Activated T-helper 17 cell treated with anti-CD3 and anti-CD28 coated beads, Interleukin-2, amount 50 U/mL, for 72 hours (primary cell): ENCODE data around the gene PTGS2. TPM values are rescaled to one million over a fixed set of nuclear protein-coding genes. Genes with fewer than 3 reads are reported as not detected.
"Not testable (repeated sequence)": the region's sequence is repeated elsewhere in the genome, so short reads cannot be mapped to it uniquely, and the experiment has no call there.

Experiments used
- ATAC-seq: fragments of 150-1000 bp; cut with Tn5 transposase; replicated peaks from 2 replicates; pipeline ENCODE4 v1.10.0; 2021; ENCODE audit warnings: mild to moderate bottlenecking, moderate library complexity
- H3K27ac Mint-ChIP-seq: one replicate; pipeline ENCODE4 v1.8.0; 2022; ENCODE audit warnings: mixed read lengths
- H3K27me3 Mint-ChIP-seq: one replicate; pipeline ENCODE4 v1.8.0; 2022; ENCODE audit warnings: mixed read lengths
- H3K36me3 Mint-ChIP-seq: one replicate; pipeline ENCODE4 v1.8.0; 2022; ENCODE audit warnings: low read depth, mild to moderate bottlenecking, mixed read lengths
- H3K4me1 Mint-ChIP-seq: one replicate; pipeline ENCODE4 v1.8.0; 2022; ENCODE audit warnings: mixed read lengths
- H3K4me3 Mint-ChIP-seq: one replicate; pipeline ENCODE4 v1.8.0; 2022; ENCODE audit warnings: mild to moderate bottlenecking, mixed read lengths
- H3K9me3 Mint-ChIP-seq: one replicate; pipeline ENCODE4 v1.8.0; 2022; ENCODE audit warnings: mixed read lengths
- total RNA-seq, 2 donors: library from RNA; stranded (reverse); gene quantifications; one replicate each; pipeline ENCODE4 v1.2.3, GENCODE V29; 2022

PTGS2 gene
- total RNA-seq, 2 donors from 2014 or later: 0.17 to 1.1 TPM

DNA sequence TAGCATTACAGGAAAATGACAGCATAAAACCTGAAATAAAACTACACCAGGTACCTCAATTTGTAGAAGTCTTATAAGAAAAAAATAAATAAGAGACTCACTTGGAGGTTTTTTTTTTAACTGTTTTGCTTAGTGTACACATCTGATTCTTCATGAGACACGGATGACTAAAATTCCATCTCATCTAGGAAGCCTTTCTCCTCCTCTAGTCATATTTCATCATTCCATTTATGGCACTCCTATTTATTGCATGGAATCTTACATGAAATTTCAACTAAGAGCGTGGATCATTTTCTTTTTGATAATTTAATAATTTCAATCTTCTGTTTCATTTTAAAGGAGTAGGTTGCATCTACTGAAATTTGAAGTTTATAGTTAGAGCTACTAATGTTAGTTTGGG, 1.6 kb upstream of the PTGS2 start:
- peaks cover 55% of the 10 kb centered on the region for H3K27me3 Mint-ChIP-seq
- H3K27ac Mint-ChIP-seq: no peak overlapping the region
- no peaks in the 10 kb centered on the region for H3K36me3 Mint-ChIP-seq
- H3K4me1 Mint-ChIP-seq: peaks cover 4% of the 10 kb centered on the region
- H3K4me3 Mint-ChIP-seq: no peak overlapping the region
- peaks cover 3% of the 10 kb centered on the region for H3K9me3 Mint-ChIP-seq
- ATAC-seq: no peak

DNA sequence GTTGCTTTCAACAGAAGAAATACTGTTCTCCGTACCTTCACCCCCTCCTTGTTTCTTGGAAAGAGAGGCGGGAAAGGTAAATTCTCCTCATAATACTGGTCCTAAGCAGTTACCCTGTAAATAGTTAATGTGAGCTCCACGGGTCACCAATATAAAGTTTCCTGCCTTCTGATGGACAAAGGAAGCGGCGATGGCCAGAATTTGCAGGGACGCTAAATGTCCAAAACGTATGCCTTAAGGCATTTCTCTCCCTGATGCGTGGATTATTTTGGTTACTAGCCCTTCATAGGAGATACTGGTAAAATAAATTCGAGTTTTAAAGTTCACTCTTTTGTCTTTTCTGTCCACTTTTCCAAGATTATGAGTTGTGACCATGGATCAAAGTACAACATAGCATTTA, 898 bp upstream of the PTGS2 start:
- H3K36me3 Mint-ChIP-seq: no peaks in the 10 kb centered on the region
- ATAC-seq: no peak
- H3K9me3 Mint-ChIP-seq: no peaks in the 10 kb centered on the region
- peaks cover 4% of the 10 kb centered on the region for H3K4me1 Mint-ChIP-seq
- peaks cover 58% of the 10 kb centered on the region for H3K27me3 Mint-ChIP-seq
- H3K27ac Mint-ChIP-seq: no peak overlapping the region
- peak overlapping the region; percentile 68 for H3K4me3 Mint-ChIP-seq

DNA sequence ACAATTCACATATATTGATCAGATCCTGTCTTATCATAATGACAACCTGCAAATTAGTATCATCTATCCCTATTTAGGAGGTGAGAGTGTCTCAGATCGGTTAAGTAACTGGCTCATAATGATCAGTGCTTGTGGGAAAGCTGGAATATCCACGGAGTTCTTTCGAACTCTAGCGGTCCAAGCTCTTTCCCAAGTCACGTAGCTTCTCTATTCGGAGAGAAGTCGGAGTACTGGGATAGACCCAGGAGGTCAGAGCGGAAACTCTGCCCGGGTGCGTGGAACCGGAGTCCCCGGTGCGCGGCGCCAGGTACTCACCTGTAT, 339 bp downstream of the PTGS2 start:
- Mint-ChIP-seq H3K27me3 (peaks cover 57% of the 10 kb centered on the region), H3K36me3 (no peaks in the 10 kb centered on the region), H3K9me3 (no peaks in the 10 kb centered on the region), H3K27ac (no peak overlapping the region), H3K4me1 (peaks cover 4% of the 10 kb centered on the region), H3K4me3 (peak overlapping the region; percentile 68)
- ATAC-seq: no peak

DNA sequence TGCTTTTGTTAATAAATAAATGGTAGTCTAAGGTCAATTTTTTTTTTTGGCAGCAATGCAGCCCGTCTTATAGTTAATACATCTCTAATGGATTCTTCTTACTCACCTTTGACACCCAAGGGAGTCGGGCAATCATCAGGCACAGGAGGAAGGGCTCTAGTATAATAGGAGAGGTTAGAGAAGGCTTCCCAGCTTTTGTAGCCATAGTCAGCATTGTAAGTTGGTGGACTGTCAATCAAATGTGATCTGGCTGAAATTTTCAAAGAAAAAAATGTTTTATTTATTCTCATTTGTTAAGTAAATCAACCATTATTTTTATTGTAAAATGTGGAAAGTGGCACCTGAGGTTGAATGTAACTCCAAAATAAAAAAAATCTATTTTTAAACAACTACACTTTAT, 2.1 kb downstream of the PTGS2 start:
- H3K4me1 Mint-ChIP-seq: peaks cover 4% of the 10 kb centered on the region
- H3K9me3 Mint-ChIP-seq: no peaks in the 10 kb centered on the region
- peaks cover 44% of the 10 kb centered on the region for H3K27me3 Mint-ChIP-seq
- H3K27ac Mint-ChIP-seq: no peak overlapping the region
- no peaks in the 10 kb centered on the region for H3K36me3 Mint-ChIP-seq
- H3K4me3 Mint-ChIP-seq: no peak overlapping the region
- no peak for ATAC-seq

DNA sequence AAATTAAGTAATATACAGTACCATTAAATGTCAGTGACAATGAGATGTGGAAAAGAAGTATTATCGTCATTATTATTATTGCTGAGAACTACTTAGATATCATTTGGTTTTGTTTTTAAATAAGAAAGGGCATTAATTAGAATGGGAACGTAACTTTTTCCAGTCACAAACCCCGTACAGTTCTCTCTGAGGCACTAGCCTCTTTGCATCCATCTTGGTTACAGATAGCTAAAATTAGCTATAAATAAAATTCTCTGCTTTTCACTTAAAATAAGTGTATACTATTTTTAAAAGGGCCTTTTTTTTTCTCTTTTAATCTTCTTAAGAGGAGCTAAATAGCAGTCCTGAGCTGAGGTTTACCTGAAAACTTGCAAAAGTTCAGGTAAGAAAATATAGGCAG, 7.6 kb downstream of the PTGS2 start:
- H3K36me3 Mint-ChIP-seq: no peaks in the 10 kb centered on the region
- H3K9me3 Mint-ChIP-seq: no peaks in the 10 kb centered on the region
- no peak overlapping the region for H3K27ac Mint-ChIP-seq
- H3K4me1 Mint-ChIP-seq: no peaks in the 10 kb centered on the region
- no peak for ATAC-seq
- peaks cover 11% of the 10 kb centered on the region for H3K27me3 Mint-ChIP-seq
- no peak overlapping the region for H3K4me3 Mint-ChIP-seq

DNA sequence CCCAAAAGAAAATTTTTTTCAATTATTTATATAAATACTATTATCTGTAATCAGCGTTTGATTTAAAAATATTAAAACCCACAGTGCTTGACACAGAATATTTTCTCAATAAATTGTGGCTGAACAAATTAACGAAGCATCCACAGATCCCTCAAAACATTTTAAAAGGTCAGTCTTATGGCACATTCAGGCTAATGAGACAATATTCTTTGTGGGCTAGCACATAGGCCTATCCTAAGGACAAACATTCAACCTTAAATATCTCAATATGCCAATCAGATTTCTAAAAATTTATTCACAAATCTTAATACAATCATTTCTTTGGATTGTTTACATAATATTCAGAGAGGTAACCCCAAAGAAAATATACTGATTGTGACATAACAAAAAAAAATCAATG, 8.1 kb downstream of the PTGS2 start:
- Mint-ChIP-seq H3K36me3 (no peaks in the 10 kb centered on the region), H3K4me1 (no peaks in the 10 kb centered on the region), H3K27ac (no peak overlapping the region), H3K27me3 (peaks cover 11% of the 10 kb centered on the region), H3K9me3 (no peaks in the 10 kb centered on the region), H3K4me3 (no peak overlapping the region)
- ATAC-seq: no peak

DNA sequence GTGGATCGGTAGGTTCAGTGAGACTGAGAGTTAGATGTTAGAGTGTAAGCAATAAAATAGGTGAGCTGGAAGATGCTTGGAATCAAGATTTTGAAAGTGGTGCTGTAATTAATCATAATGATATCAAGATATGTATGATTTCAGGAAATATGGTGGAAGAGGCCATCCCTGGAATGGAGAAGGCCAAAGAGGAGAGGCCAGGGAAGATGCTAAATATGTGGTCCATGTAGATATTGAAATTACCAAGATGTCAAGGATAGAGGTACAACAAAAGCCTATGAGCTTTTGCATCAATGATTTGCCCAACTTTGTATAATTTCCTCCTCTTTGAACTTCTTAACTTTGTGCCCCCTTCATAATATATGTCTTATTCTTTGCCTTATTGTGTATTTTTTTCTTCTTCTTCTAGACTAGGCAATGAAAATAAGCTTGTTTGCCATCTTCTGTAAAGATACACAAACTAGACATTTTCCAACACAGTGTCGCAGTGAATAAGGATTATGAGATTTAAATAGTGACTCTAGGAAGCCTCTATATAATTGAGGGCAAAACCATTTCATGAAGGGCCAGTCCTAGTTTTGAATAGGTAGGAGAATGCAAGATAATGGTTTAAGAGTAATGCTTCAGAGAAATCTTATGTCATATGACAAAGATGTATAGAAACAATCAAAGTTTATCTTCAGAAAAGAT, 8.9 kb downstream of the PTGS2 start:
- Mint-ChIP-seq H3K27ac (no peak overlapping the region), H3K36me3 (no peaks in the 10 kb centered on the region), H3K27me3 (peaks cover 10% of the 10 kb centered on the region), H3K4me3 (no peak overlapping the region), H3K4me1 (no peaks in the 10 kb centered on the region), H3K9me3 (no peaks in the 10 kb centered on the region)
- ATAC-seq: no peak

DNA sequence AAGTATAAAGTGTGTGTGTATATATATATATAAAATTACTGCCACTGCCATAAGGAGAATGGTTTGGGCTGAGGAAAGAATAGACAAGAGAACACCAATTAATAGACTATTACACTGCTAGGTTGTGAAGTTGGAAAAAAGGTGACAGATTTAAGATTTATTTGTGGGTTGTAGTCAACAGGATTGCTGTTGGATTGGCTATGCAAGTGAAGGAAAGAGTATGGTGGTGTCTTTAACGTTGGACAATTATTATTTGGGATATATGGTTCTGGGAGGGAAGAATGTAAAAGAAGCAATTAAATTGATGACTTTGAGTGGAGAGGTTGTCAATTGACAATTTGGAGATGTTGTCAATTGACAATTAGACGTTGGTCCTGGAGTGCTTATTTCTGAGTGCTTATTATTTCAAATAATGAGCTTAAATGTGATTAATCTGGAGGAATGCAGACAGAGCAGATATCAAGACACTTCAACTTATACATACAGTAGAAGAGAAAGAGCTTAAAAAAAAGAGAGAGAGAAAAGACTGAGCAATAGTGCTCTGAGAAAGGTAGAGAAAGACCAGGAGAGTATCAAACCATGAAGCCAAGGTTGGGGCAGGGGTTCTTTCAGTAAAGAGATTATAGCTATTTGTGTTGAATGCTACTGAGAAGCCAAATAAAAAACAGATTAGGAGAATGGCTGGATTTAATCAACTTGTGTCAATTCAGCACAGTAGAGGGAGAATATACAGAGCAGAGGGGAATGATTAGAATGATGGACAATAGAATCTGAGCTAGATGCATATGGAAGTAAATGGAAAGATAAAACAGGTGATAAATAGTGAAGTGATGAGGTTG, 9.7 kb downstream of the PTGS2 start:
- peaks cover 8% of the 10 kb centered on the region for H3K27me3 Mint-ChIP-seq
- H3K9me3 Mint-ChIP-seq: no peaks in the 10 kb centered on the region
- no peak for ATAC-seq
- no peak overlapping the region for H3K27ac Mint-ChIP-seq
- no peaks in the 10 kb centered on the region for H3K4me1 Mint-ChIP-seq
- H3K4me3 Mint-ChIP-seq: no peak overlapping the region
- H3K36me3 Mint-ChIP-seq: no peaks in the 10 kb centered on the region

DNA sequence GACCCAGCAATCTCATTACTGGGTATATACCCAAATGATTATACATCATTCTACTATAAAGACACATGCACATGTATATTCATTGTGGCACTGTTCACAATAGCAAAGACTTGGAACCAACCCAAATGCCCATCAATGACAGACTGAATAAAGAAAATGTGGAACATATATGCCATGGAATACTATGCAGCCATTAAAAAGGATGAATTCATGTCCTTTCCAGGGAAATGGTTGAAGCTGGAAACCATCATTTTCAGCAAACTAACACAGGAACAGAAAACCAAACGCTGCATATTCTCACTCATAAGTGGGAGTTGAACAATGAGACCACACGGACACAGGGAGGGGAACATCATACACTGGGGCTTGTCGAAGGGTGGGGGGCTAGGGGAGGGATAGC, 10.4 kb downstream of the PTGS2 start:
- not testable (repeated sequence) for H3K36me3 Mint-ChIP-seq

DNA sequence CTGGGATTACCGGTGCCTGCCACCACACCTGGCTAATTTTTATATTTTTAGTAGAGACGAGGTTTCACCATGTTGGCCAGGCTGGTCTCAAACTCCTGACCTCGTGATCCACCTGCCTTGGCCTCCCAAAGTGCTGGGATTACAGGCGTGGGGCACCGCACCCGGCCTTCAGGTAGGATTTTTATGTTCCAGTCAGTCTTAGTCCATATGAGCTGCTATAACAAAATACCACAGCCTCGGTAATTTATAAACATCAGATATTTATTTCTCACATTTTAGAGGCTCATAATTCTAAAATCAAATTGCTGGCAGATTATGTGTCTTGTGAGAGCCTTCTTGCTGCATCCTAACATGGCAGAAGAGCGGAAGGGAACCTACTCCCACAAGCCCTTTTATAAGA, 16.0 kb downstream of the PTGS2 start:
- H3K27ac Mint-ChIP-seq, H3K4me1 Mint-ChIP-seq, ATAC-seq, H3K4me3 Mint-ChIP-seq, H3K9me3 Mint-ChIP-seq, H3K36me3 Mint-ChIP-seq, H3K27me3 Mint-ChIP-seq: not testable (repeated sequence)

More for the DNA sequence above, 10.4 kb downstream of the PTGS2 start:
- not testable (repeated sequence) for H3K9me3 Mint-ChIP-seq, H3K27ac Mint-ChIP-seq, H3K27me3 Mint-ChIP-seq, H3K4me1 Mint-ChIP-seq, H3K4me3 Mint-ChIP-seq, ATAC-seq

DNA sequence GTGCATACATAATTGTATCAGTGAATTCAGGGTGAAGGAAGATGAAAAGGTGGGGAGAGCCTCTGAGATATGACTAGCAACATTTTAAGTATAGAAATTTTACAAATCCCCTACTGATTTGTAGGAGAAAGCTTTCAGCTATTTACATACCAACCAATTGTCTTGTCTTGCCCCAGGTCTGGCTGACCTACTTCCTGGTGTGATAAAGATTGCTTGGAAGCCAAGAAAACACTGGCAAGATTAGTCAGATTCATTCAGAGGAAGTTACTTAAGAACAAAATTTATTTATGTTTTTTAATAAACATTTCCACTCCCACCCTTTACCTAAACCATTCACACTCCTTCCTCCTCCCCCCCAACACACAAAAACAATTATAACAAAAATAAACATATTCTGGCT, 17.5 kb downstream of the PTGS2 start:
- Mint-ChIP-seq H3K27ac (no peak overlapping the region), H3K9me3 (no peaks in the 10 kb centered on the region), H3K4me3 (no peak overlapping the region), H3K4me1 (no peaks in the 10 kb centered on the region), H3K27me3 (peaks cover 6% of the 10 kb centered on the region), H3K36me3 (no peaks in the 10 kb centered on the region)
- no peak for ATAC-seq

DNA sequence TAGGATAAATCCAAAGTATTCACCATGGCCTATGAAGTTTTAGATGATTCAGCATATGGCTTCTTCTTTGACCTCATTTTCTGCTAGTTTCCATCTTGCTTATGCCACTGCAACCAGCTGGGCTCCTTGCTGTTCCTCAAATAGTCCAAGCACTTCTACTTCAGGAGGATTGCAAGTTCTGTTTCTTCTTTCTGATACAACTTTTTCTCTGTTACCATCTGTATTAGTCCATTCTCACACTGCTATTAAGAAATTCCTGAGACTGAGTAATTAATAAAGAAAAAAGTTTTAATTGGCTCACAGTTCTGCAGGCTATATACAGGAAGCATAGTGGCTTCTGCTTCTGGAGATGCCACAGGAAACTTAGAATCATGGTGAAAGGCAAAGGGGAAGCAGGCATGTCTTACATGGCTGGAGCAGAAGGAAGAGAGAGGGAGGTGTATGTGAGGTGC, 20.3 kb downstream of the PTGS2 start:
- peaks cover 4% of the 10 kb centered on the region for H3K27me3 Mint-ChIP-seq
- no peaks in the 10 kb centered on the region for H3K9me3 Mint-ChIP-seq
- H3K4me1 Mint-ChIP-seq: no peaks in the 10 kb centered on the region
- H3K4me3 Mint-ChIP-seq: no peak overlapping the region
- ATAC-seq: no peak
- no peak overlapping the region for H3K27ac Mint-ChIP-seq
- no peaks in the 10 kb centered on the region for H3K36me3 Mint-ChIP-seq

DNA sequence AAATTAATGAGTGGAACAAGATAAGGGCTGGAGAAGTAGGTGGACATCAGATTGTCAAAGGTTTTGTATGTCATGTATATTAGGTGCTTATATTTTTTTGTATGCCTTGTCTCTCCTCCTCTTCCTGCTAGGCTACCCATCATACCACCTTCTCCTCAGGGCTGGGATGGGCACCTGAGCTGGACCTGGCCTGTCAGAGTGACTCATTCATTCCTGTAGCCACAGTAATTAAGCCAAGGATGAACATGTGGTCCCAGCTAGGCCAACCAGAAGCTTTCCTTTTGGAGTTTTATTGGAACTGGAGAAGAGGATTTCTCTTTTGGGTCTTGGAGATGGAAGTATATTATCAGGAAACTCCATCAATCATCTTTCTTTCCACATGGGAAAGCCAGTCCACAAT, 21.2 kb downstream of the PTGS2 start:
- H3K4me1 Mint-ChIP-seq: no peaks in the 10 kb centered on the region
- H3K9me3 Mint-ChIP-seq: no peaks in the 10 kb centered on the region
- H3K27ac Mint-ChIP-seq: no peak overlapping the region
- H3K36me3 Mint-ChIP-seq: no peaks in the 10 kb centered on the region
- H3K4me3 Mint-ChIP-seq: no peak overlapping the region
- ATAC-seq: no peak
- H3K27me3 Mint-ChIP-seq: peaks cover 4% of the 10 kb centered on the region

DNA sequence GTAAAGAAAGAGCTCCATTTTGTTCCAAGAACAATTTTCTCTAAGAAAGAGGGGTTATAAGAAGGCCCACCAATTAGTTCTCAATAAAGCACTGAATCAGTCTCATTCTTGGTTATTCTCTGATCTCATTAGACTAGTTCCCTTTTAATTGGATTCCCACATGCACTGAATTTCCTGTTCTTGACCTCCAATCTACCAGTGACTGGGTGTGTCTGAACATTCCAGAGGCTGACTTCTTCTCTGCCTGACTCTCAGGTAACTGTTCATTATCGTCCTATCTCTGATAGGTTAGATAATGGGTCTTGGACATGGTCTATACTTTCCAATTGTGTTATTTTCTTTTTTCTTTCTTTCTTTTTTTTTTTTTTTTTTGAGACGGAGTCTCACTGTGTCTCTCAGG, 22.7 kb downstream of the PTGS2 start:
- H3K4me3 Mint-ChIP-seq: no peak overlapping the region
- no peaks in the 10 kb centered on the region for H3K4me1 Mint-ChIP-seq
- H3K27me3 Mint-ChIP-seq: peaks cover 10% of the 10 kb centered on the region
- no peaks in the 10 kb centered on the region for H3K36me3 Mint-ChIP-seq
- H3K27ac Mint-ChIP-seq: no peak overlapping the region
- no peak for ATAC-seq
- H3K9me3 Mint-ChIP-seq: no peaks in the 10 kb centered on the region

DNA sequence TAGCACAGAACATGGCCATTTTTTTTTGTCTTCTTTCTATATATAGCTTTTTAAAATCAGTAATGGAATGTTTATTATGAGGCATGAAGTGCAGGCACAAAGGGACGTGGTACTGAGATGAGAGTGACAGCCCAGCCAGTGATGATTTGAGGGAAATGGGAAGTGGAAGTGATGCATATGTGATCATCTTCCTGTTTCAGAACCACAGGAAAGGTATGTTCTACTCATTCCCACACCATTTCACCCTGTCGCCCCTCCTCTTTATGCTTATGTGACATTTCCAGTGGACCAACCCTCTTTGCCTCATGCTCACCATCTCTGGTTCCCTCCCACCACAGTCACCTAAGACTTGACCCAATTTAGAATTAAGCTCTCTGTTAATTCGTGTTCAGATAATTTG, 24.3 kb downstream of the PTGS2 start:
- no peaks in the 10 kb centered on the region for H3K4me1 Mint-ChIP-seq
- no peak for ATAC-seq
- no peak overlapping the region for H3K27ac Mint-ChIP-seq
- H3K4me3 Mint-ChIP-seq: no peak overlapping the region
- H3K27me3 Mint-ChIP-seq: peaks cover 10% of the 10 kb centered on the region
- H3K9me3 Mint-ChIP-seq: no peaks in the 10 kb centered on the region
- no peaks in the 10 kb centered on the region for H3K36me3 Mint-ChIP-seq
